Hematopoietic multipotent progenitor cell treated with erythropoietin and hydrocortisone succinate and interleukin-3 and kit ligand, for 4 days (in vitro differentiated cells): ENCODE results near the gene THBS4.

Experiments
- DNase-seq: peaks from one replicate; pipeline ENCODE4 v3.0.0-alpha.2; 2015

The THBS4 gene

GRCh38 chr5:80048084-80048780 lies 13.1 kb downstream of the THBS4 start:
- DNase-seq: no peak

GRCh38 chr5:80052464-80052863 lies 17.3 kb downstream of the THBS4 start:
- no peak for DNase-seq

GRCh38 chr5:80054682-80055081 lies 19.5 kb downstream of the THBS4 start:
- DNase-seq: no peak

- no peak for DNase-seq
Measured at GRCh38 chr5:80055491-80056170, 20.5 kb downstream of the THBS4 start.

GRCh38 chr5:80057099-80057498 lies 22.0 kb downstream of the THBS4 start:
- DNase-seq: no peak

- no peak for DNase-seq
Measured at GRCh38 chr5:80057921-80058320, 22.8 kb downstream of the THBS4 start.

- no peak for DNase-seq
Measured at GRCh38 chr5:80059354-80059980, 24.3 kb downstream of the THBS4 start.

GRCh38 chr5:80060966-80061365 lies 25.8 kb downstream of the THBS4 start:
- DNase-seq: no peak

- DNase-seq: no peak
Measured at GRCh38 chr5:80061547-80061946, 26.4 kb downstream of the THBS4 start.

GRCh38 chr5:80064124-80064523 lies 29.0 kb downstream of the THBS4 start:
- DNase-seq: no peak

- DNase-seq: peak; percentile 63
Measured at GRCh38 chr5:80067016-80067415, 31.9 kb downstream of the THBS4 start.

- peak; percentile 55 for DNase-seq
Measured at GRCh38 chr5:80067531-80068245, 32.5 kb downstream of the THBS4 start.

- DNase-seq: no peak
Measured at GRCh38 chr5:80068246-80068636, 33.1 kb downstream of the THBS4 start.

GRCh38 chr5:80068775-80069174 lies 33.6 kb downstream of the THBS4 start:
- DNase-seq: no peak

- DNase-seq: no peak
Measured at GRCh38 chr5:80069251-80069800, 34.2 kb downstream of the THBS4 start.

GRCh38 chr5:80069918-80070318 lies 34.8 kb downstream of the THBS4 start:
- DNase-seq: peak; percentile 24

GRCh38 chr5:80070338-80071056 lies 35.3 kb downstream of the THBS4 start:
- DNase-seq: no peak

GRCh38 chr5:80071510-80072021 lies 36.4 kb downstream of the THBS4 start:
- DNase-seq: no peak

- DNase-seq: no peak
Measured at GRCh38 chr5:80072103-80073073, 37.2 kb downstream of the THBS4 start.

GRCh38 chr5:80076131-80077050 lies 41.2 kb downstream of the THBS4 start:
- peak; percentile 22 for DNase-seq
